Breast epithelium (tissue), 4 donors: ENCODE measurements around the gene RAD51C. TPM values are rescaled to one million over a fixed set of nuclear protein-coding genes. Genes with fewer than 3 reads are reported as not detected.
A peak's percentile ranks its signal among the peaks of the same experiment; 100 is the strongest.

ENCODE experiments used
- DNase-seq, 2 donors: peaks; one replicate each; pipeline ENCODE4 v3.0.0-alpha.2; 2019; ENCODE audit warnings: low spot score in 2 of 2
- H3K27ac ChIP-seq, 2 donors: fragments of 200-600 bp; sonication (generic) in 1 of 2; one replicate each; pipeline ENCODE4 v1.5.1; 2016 to 2019; ENCODE audit warnings: mild to moderate bottlenecking in 1 of 2
- H3K27me3 ChIP-seq, 2 donors: fragments of 200-600 bp; sonication (generic) in 1 of 2; one replicate each; pipeline versions ENCODE4 v1.5.1 to v1.6.0; 2017 to 2019; ENCODE audit warnings: control low read depth in 1 of 2, mild to moderate bottlenecking in 1 of 2
- H3K36me3 ChIP-seq: fragments of 200-600 bp; one replicate; pipeline ENCODE4 v1.5.1; 2019
- H3K4me1 ChIP-seq, 2 donors: fragments of 200-600 bp; sonication (generic); one replicate each; pipeline ENCODE4 v1.5.1; 2016 to 2019; ENCODE audit warnings: control low read depth in 1 of 2
- H3K4me3 ChIP-seq, 3 donors: fragments of 200-600 bp; sonication (generic); 1 replicate in 2 of 3; 2 replicates in 1 of 3; pipeline ENCODE4 v1.5.1; 2016 to 2019; ENCODE audit warnings: mild to moderate bottlenecking in 3 of 3, moderate library complexity in 2 of 3
- H3K9me3 ChIP-seq, 2 donors: fragments of 200-600 bp; sonication (generic) in 1 of 2; one replicate each; pipeline ENCODE4 v1.5.1; 2016 to 2019; ENCODE audit warnings: control low read depth in 1 of 2
- POLR2A ChIP-seq: fragments of 450-650 bp; IDR thresholded peaks from one replicate; pipeline ENCODE4 v1.6.1; 2016; ENCODE audit warnings: antibody characterized with exemption, mild to moderate bottlenecking, moderate library complexity
- POLR2AphosphoS5 ChIP-seq, 3 donors: sonication (generic); formaldehyde crosslinking; IDR thresholded peaks; one replicate each; pipeline ENCODE4 v1.6.1; 2017; ENCODE audit warnings: antibody characterized with exemption in 3 of 3
- intact Hi-C: fragments of 100-400 bp; cut with DNase I; formaldehyde crosslinking; loops from one replicate; pipeline ENCODE4 v1.15.1; 2023; ENCODE audit warnings: low total_unique reads
- total RNA-seq, 3 donors: library from RNA; depleted of rRNA; stranded (reverse); fragments of >200 nt; gene quantifications; one replicate each; pipeline ENCODE4 v1.1.0, GENCODE V29; 2016
- TF ChIP-seq, protein P1 (sequence below), 3 donors: fragments of 450-650 bp; IDR thresholded peaks; one replicate each; pipeline ENCODE4 v1.5.1; 2016 to 2017; ENCODE audit warnings: antibody characterized with exemption in 3 of 3, mild to moderate bottlenecking in 3 of 3, moderate library complexity in 3 of 3

RAD51C gene
- total RNA-seq, 3 donors from 2014 or later = 26.2 to 27.7 (median 27.5) TPM

DNA sequence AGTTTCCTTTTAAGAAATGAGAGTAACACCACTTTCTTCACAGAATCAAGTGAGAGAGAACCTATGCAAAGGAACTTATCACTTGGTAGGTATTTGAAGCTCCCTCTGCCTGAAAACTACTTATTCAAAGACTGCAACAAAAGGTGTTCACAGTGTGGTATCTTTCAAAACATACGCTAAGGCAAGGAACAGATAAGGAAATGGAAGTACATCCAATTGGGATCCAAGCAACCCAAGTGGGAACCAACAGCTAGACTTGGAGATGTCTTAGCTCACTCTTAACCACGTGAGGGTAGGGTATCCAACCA, 62.8 kb downstream of the RAD51C start:
- DNase-seq = no peak
- TF ChIP-seq, protein P1, sequence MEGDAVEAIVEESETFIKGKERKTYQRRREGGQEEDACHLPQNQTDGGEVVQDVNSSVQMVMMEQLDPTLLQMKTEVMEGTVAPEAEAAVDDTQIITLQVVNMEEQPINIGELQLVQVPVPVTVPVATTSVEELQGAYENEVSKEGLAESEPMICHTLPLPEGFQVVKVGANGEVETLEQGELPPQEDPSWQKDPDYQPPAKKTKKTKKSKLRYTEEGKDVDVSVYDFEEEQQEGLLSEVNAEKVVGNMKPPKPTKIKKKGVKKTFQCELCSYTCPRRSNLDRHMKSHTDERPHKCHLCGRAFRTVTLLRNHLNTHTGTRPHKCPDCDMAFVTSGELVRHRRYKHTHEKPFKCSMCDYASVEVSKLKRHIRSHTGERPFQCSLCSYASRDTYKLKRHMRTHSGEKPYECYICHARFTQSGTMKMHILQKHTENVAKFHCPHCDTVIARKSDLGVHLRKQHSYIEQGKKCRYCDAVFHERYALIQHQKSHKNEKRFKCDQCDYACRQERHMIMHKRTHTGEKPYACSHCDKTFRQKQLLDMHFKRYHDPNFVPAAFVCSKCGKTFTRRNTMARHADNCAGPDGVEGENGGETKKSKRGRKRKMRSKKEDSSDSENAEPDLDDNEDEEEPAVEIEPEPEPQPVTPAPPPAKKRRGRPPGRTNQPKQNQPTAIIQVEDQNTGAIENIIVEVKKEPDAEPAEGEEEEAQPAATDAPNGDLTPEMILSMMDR (IDR thresholded peaks at IDR 0.05) = no peak
- TF ChIP-seq POLR2AphosphoS5 (IDR thresholded peaks at IDR 0.05) (no peak), POLR2A (no peak)
- Histone ChIP-seq H3K9me3 (no peaks in the 10 kb centered on the region), H3K4me1 (no peaks in the 10 kb centered on the region), H3K4me3 (peak overlapping the region; percentile 49 to 72 (median 64)), H3K27me3 (peaks cover 0 to 9% of the 10 kb centered on the region in 2 donors), H3K36me3 (no peaks in the 10 kb centered on the region), H3K27ac (no peak overlapping the region)
- intact Hi-C loops = no loop called here

DNA sequence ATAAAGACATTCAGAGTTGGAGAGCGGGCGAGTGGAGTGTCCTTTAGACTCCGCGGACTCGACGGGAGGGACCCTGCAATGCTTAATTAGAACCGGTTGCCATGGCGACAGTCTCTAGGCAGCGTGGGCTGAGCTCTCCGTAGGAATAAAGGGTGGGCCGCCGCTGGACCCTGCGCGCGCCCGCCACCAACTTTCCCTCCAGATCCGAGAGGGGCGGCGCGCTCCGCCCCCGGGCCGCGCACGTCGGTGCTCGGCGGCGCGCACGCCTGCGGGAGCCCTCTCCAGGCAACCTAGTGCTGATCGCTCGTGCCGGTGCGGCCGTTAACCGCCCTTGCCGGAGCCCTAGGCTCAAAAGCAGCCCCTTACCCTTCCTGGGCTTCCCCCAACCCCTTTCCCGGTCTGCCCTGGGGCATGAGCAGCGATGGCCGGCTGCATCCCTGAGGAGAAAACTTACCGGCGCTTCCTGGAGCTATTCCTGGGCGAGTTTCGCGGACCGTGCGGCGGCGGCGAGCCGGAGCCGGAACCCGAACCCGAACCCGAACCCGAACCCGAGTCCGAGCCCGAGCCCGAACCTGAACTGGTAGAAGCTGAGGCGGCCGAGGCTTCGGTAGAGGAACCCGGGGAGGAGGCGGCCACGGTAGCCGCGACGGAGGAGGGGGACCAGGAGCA, 63.3 kb downstream of the RAD51C start, which contains the start of gene PPM1E:
PPM1E (plus strand) TSS at position 278 of the 669 bp plus-strand sequence.
- Histone ChIP-seq H3K27me3 (peaks cover 0 to 11% of the 10 kb centered on the region in 2 donors), H3K36me3 (no peaks in the 10 kb centered on the region)
- no peak for DNase-seq

DNA sequence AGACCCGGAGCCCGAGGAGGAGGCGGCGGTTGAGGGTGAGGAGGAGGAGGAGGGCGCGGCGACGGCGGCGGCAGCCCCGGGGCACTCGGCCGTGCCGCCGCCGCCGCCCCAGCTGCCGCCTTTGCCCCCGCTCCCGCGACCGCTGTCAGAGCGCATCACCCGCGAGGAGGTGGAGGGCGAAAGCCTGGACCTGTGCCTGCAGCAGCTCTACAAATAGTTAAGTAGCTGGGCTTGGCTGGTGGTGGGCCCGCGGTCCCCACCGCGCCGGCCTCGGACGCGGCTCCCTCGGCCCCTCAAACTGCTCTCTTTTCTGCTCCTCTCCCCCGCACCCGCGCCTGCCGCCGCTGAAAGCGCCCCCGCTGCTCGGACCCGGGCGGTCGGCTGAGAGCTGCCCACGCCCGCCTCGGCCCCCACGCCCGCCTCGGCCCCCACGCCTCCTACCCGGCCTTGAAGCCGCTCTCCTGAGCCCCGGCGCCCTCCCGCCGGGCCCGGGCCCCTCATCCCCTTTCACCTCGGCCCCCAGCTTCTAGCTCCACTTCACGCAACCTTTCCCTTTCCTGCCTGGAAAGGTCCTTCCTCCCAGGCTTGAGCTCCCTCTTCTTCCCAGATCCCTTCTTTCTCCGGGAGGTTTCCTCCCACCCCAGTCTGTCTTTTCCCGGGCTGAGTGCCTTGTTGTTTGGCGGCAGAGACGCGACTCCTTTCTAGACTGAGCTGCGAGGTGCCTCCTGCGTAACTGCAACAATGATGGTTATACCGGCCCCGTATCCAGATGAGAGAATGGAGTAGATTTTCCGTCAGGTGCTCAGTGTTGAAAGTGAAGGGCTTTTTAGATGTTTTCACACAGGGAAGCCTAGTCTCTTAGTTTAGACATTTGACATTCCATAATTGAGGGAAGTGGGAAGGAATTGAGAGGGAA, 64.1 kb downstream of the RAD51C start:
- Histone ChIP-seq H3K4me1 (no peaks in the 10 kb centered on the region), H3K27me3 (peaks cover 0 to 11% of the 10 kb centered on the region in 2 donors), H3K9me3 (no peaks in the 10 kb centered on the region), H3K4me3 (peak overlapping the region; percentile 49 to 72 (median 64)), H3K27ac (no peak overlapping the region), H3K36me3 (no peaks in the 10 kb centered on the region)
- no peak for DNase-seq
- intact Hi-C loops = no loop called here
- TF ChIP-seq POLR2A (no peak), POLR2AphosphoS5 (IDR thresholded peaks at IDR 0.05) (no peak)
- TF ChIP-seq, protein P1 (IDR thresholded peaks at IDR 0.05) = no peak

More for the DNA sequence above, 63.3 kb downstream of the RAD51C start, which contains the start of gene PPM1E:
- TF ChIP-seq POLR2A (no peak), POLR2AphosphoS5 (IDR thresholded peaks at IDR 0.05) (no peak)
- TF ChIP-seq, protein P1 (IDR thresholded peaks at IDR 0.05) = no peak
- Histone ChIP-seq H3K27ac (no peak within 1 kb of the TSS), H3K9me3 (no peaks in the 10 kb centered on the region), H3K4me3 (peak within 1 kb of the TSS; percentile 49 to 72 (median 64)), H3K4me1 (no peaks in the 10 kb centered on the region)
- intact Hi-C loops = no loop called here

DNA sequence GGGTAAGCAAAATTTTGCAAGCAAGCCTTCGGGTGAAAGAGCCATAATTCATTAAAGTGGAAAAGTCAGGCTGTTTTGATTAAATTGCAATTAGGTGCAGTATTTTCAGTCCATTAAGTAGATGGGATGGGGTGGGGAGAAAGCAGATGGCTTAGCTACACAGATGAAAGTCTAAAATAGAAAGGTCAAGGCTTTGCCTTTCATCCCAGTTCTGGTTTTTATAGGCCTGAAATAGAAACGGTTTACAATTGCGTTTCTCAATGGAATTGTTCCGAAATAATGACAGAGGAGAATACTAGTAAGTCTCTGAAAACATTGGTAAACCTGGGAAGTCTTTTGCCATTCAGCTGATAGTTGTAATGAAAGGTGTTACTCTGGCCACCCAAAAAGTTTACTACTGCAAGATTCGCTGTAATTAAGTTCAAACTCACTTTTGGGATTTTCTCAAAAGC, 64.8 kb downstream of the RAD51C start:
- intact Hi-C loops = no loop called here
- H3K4me3 ChIP-seq = peak overlapping the region in 2 of 3 donors; percentile 64 to 72
- no peaks in the 10 kb centered on the region for H3K4me1 ChIP-seq
- peaks cover 0 to 11% of the 10 kb centered on the region in 2 donors for H3K27me3 ChIP-seq
- no peak for TF ChIP-seq POLR2A
- TF ChIP-seq, protein P1 (IDR thresholded peaks at IDR 0.05) = no peak
- no peak for TF ChIP-seq POLR2AphosphoS5 (IDR thresholded peaks at IDR 0.05)
- no peaks in the 10 kb centered on the region for H3K9me3 ChIP-seq
- DNase-seq = no peak
- no peak overlapping the region for H3K27ac ChIP-seq
- H3K36me3 ChIP-seq = no peaks in the 10 kb centered on the region

DNA sequence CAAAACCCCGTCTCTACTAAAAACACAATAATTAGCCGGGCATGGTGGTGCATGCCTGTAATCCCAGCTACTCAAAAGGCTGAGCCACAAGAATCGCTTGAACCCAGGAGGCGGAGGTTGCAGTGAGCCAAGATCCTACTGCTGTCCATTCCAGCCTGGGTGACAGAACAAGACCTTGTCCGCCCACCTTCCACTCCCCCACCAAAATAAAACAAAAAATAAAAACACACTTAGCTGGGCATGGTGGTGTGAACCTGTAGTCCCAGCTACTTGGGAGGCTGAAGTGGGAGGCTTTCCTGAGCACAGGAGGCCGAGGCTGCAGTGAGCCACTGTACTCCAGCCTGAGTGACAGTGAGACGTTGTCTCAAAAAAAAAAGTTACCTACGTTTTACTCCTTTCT, 66.5 kb downstream of the RAD51C start:
- Histone ChIP-seq H3K27ac (no peak overlapping the region), H3K36me3 (no peaks in the 10 kb centered on the region), H3K27me3 (peaks cover 0 to 11% of the 10 kb centered on the region in 2 donors), H3K9me3 (no peaks in the 10 kb centered on the region), H3K4me3 (no peak overlapping the region), H3K4me1 (no peaks in the 10 kb centered on the region)
- intact Hi-C loops = no loop called here
- TF ChIP-seq POLR2A (no peak), POLR2AphosphoS5 (IDR thresholded peaks at IDR 0.05) (no peak)
- TF ChIP-seq, protein P1 (IDR thresholded peaks at IDR 0.05) = no peak
- no peak for DNase-seq
